Stimulated activated CD4-positive, alpha-beta T cell treated with anti-CD3 and anti-CD28 coated beads, TNF-alpha, amount 100 ng/mL, for 1 hour (primary cell): ENCODE measurements around the gene CHSY1.
A peak's percentile ranks its signal among the peaks of the same experiment; 100 is the strongest.
"Not testable (repeated sequence)": the region's sequence is repeated elsewhere in the genome, so short reads cannot be mapped to it uniquely, and the experiment has no call there.

ENCODE experiments used
- DNase-seq, 3 donors: peaks; one replicate each; pipeline ENCODE4 v3.0.0-alpha.2; 2020; ENCODE audit warnings: low read depth in 3 of 3, low spot score in 1 of 3

The CHSY1 gene, protein sequence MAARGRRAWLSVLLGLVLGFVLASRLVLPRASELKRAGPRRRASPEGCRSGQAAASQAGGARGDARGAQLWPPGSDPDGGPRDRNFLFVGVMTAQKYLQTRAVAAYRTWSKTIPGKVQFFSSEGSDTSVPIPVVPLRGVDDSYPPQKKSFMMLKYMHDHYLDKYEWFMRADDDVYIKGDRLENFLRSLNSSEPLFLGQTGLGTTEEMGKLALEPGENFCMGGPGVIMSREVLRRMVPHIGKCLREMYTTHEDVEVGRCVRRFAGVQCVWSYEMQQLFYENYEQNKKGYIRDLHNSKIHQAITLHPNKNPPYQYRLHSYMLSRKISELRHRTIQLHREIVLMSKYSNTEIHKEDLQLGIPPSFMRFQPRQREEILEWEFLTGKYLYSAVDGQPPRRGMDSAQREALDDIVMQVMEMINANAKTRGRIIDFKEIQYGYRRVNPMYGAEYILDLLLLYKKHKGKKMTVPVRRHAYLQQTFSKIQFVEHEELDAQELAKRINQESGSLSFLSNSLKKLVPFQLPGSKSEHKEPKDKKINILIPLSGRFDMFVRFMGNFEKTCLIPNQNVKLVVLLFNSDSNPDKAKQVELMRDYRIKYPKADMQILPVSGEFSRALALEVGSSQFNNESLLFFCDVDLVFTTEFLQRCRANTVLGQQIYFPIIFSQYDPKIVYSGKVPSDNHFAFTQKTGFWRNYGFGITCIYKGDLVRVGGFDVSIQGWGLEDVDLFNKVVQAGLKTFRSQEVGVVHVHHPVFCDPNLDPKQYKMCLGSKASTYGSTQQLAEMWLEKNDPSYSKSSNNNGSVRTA

GRCh38 chr15:101251830-101252820, at the start of gene CHSY1:
CHSY1 (minus strand) TSS chr15:101252048; CDS start chr15:101251456, 592 bp downstream.
- peak; percentile 63 to 71 (median 67) for DNase-seq

DNA sequence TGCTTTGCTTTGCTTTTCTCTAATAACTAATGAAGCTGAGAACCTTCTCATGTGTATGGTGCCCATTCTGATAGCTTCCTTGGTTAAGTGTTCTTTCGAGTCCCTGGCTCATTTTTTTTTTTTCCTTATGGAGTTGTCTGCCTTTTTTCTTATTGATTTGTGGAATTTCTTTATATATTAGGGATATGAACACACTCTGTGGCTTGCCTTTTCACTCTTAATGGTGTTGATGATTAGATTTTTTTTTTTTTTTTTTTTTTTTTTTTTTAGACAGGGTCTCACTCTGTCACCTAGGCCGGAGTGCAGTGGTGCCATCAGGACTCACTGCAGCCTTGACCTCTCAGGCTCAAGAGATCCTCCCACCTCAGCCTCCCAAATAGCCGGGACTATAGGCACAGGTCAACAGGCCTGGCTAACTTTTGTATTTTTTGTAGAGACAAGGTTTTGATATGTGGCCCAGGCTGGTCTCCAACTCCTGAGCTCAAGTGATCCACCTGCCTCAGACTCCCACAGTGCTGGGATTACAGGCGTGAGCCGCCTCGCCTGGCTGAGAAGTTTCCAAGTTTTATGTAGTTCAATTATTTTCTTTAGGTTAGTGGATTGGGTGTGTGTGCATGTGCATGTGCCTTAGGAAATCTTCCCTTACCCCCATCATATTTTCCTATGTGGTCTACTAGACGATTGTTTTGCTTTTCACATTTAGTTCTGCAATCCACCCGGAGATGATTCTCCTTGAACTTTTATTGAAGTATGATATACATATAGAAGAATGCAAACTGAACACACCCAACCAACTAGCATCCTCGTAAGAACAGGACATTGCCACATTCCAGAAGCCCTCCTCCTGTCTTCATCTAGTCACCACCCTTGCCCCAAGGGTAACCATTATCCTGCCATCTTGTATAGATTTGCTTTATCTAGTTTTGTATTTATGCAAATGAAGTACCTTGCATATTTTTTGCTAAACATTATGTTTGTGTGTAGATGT, 44.9 kb upstream of the CHSY1 start:
- no peak for DNase-seq

- no peak for DNase-seq
These were observed 43.8 kb upstream of the CHSY1 start for GRCh38 chr15:101295607-101296161.

GRCh38 chr15:101294731-101295606, 43.1 kb upstream of the CHSY1 start, which contains the start of gene SNRPA1:
SNRPA1 (minus strand) TSS chr15:101295248; CDS start chr15:101295178, 70 bp downstream.
- peak; percentile 92 to 98 (median 94) for DNase-seq

DNA sequence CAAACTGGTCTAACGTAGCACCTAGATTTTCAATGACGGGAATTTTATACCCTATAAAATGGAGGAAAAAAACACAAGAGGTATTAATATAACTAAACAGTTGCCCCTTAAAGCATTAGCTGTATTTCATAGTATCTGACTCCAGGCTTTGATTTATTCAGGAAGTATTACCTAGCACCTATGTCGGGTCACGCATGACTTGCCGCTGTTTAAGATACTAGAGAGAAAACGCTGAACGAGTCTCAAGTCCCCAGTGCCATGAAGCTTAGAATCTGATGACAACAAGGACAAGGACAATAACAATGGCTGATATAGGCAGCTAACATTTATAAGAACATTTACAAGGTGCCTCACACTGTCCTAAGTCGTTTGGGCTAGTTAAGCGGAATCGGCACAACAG, 41.3 kb upstream of the CHSY1 start:
- DNase-seq, result no peak

DNA sequence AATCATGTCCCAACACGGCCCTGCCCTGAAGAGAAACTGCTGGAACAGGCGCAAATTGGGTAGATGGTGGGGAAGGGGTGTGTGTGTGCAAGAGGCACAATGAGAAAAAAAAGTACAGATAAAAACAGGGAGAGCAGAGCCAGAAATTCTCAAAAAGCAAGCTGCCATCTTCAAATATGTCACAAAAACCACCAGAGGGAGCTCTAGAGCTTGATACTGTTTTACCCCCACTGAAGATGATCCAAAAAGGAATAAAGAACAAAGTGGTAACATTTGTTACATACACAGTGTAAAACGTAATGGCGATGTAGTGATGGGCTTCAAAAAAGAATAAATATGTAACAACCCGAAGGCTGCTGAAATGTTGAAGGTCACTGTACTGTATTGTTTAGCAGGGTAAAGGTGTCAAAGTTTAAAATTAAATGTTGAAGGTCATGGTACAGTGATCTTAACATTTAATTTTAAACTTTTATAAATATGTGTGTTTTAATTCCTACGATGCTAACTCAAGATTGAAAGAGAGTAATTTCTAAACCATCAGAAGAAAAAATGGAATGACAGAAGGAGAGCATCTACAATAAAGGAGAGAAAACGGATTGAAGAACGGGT, 37.2 kb upstream of the CHSY1 start:
- no peak for DNase-seq

DNA sequence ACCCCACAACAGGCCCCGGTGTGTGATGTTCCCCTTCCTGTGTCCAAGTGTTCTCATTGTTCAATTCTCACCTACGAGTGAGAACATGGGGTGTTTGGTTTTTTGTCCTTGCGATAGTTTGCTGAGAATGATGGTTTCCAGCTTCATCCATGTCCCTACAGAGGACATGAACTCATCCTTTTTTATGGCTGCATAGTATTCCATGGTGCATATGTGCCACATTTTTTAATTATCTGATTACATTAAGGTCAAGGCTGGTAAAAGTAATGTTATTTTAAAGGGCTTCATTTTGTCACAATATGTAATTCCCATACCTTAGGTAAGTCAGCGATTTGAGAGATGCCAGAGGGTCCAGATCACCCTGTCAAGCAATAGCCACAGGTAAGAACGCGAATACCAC, 35.5 kb upstream of the CHSY1 start:
- DNase-seq, result not testable (repeated sequence)

DNA sequence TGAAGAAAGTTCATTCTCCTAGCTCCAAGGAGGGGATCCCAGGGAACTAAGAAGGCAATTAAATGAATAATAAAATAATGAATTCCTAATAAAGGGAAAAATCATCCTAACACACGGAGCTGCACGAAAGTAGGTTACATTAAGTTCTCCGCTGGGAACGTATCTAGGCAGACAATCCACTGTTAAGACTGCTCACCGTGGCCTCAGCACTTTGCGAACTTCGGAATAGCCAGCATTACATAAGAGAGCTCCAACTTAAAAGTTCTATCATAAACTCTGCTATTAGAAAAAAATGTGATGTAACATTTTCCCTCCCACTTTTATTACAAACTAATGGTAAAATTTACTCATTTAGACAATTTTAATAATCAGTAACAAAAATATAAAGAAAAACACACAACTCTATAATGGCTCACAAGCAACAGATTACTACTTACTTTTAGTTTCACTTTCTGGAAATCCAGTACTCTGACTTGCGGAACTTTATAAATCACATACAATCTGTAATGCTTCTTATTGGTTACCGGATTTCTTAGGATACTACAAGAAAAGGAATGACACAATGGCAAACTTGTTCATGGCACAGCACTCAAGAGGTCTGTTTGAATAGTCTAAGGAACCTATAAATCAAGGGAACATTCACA, 34.7 kb upstream of the CHSY1 start:
- DNase-seq, result no peak

DNA sequence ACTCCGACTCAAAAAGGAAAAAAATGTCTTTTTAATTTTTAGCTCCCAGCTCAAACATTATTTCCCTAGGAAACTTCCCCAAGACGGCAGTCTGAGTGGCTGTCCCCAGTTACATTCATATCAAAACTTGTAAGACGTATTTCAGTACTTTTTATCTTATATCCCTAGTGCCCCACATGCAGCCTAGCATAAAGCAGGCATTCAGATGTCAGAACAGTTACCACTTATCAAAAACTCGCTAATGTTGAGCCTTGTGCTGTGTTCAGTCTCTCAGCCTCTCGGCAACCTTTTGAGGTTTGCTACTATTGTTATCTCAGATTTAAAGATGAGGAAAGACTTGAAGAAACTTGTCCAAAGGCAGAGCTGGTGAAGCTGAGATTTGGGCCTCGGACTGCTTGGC, 32.1 kb upstream of the CHSY1 start:
- no peak for DNase-seq

GRCh38 chr15:101280007-101280406, 28.2 kb upstream of the CHSY1 start:
- no peak for DNase-seq

DNA sequence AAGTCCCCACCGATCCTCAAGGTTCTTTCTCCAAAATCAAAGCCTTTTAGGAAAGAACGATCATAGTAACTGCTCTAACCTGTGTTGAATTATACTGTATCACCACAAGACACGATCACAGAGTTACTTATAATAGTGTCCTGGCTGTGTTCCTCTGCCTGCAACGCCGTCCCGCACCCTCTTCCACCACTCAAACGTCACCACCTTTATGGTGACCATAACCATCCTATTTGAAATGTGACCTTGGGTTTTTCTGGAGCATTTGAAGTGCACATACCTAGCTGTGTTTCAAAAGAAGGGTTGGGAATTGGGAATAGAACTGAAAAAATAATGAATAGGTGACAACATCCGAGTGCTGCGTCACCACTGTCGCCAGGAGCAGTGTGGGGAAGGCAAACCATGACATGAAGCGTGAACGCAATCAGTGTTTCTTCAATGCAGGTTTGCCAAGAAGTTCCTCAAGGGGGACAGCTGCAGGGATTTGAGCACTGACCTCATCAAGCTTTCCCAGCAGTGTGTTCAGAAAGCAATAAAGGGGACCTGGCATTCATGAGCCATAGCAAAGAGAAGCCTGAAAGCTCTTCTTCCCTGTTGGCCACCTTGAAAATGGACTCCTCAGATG, 26.2 kb upstream of the CHSY1 start:
- no peak for DNase-seq

GRCh38 chr15:101277038-101277822, 25.4 kb upstream of the CHSY1 start, which contains the start of gene SELENOS:
SELENOS (minus strand) TSS chr15:101277485; CDS start chr15:101277417, 68 bp downstream.
- DNase-seq, result peak; percentile 63 to 90 (median 71)

- DNase-seq, result no peak
These were observed 24.7 kb upstream of the CHSY1 start for GRCh38 chr15:101276501-101277037.

- DNase-seq, result no peak
These were observed 23.2 kb upstream of the CHSY1 start for GRCh38 chr15:101275018-101275417.

DNA sequence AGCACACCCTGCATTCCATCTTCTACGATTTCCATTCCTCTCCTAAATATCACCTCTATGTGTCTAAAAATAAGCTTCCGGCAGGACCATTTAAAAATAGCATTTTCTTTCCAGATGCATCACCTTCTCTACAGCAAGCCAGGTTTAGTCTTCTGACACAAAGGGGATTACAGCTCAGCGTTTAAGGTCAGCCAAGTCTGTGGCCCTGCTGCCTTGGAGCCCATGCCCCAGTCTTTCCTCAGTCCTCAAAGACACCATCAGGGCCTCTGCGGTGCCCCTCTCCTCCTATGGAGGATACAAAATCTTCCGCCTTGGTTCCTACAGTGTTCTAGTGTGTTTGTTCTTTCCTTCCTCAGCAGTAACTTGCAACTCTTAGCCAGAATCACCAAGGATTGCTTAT, 21.7 kb upstream of the CHSY1 start:
- DNase-seq, result no peak

- no peak for DNase-seq
These were observed 20.7 kb upstream of the CHSY1 start for GRCh38 chr15:101272584-101272983.
